ENCODE data around the gene C15orf62. TPM values are rescaled to one million over a fixed set of nuclear protein-coding genes. Genes with fewer than 3 reads are reported as not detected.

C15orf62 gene
- total and polyA plus RNA-seq, 7 donors: 0.28 to 1.1 (median 0.69) TPM; not detected in 3

DNA sequence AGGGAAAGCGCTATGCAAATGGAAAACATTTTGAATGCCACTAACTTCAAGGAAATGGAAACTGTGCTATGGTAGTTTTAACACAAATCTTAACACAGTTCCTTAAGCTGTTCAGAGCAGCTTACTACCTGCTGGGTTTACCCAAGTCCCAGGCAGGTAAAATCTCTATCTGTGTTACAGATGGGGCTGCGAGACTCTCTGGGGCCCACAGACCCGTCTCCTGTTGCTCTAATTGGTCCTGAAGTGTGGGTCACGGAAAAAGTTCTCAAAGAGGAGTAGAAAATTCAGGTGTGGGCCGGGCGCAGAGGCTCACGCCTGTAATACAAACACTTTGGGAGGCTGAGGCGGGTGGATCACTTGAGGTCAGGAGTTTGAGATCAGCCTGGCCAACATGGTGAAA, 20.2 kb downstream of the C15orf62 start:
- DNase-seq: no peak
- Histone ChIP-seq H3K4me1 (peaks cover 0 to 10% (median 3%) of the 10 kb centered on the region in 4 donors), H3K36me3 (peaks cover 0 to 20% (median 1%) of the 10 kb centered on the region in 4 donors), H3K27ac (no peak overlapping the region), H3K9me3 (no peaks in the 10 kb centered on the region), H3K4me3 (no peak overlapping the region), H3K27me3 (no peaks in the 10 kb centered on the region)
- intact Hi-C loops (cut with DNase I): no loop called here
- 89 to 90% methylated on average over 8 of the region's 8 CpGs for WGBS, 2 donors
- TF ChIP-seq POLR2AphosphoS5 (IDR thresholded peaks at IDR 0.05): no peak
- TF ChIP-seq POLR2A (IDR thresholded peaks at IDR 0.05): no peak
- TF ChIP-seq EP300 (IDR thresholded peaks at IDR 0.05): no peak

DNA sequence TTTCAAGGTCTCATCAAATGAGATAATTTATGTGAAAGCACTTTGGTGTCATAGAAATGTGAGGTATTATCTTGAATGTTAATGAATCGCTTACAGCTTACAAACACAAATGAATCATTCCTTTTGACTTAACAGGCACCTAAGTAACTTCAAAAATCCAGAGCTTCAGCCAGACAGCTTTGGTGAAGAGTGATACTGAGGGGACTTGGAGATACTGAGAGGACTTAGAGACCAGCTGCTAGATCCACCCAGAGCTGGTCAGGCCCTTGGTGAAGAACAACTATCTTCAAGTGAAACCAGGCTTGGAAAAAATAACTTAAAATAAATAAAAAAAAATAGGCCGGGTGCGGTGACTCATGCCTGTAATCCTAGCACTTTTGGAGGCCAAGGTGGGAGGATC, 20.9 kb downstream of the C15orf62 start:
- WGBS, 2 donors: 69 to 81% methylated on average over 3 of the region's 3 CpGs
- DNase-seq: no peak
- Histone ChIP-seq H3K36me3 (peaks cover 0 to 20% (median 1%) of the 10 kb centered on the region in 4 donors), H3K27ac (no peak overlapping the region), H3K4me1 (peaks cover 0 to 10% (median 2%) of the 10 kb centered on the region in 4 donors), H3K27me3 (no peaks in the 10 kb centered on the region), H3K4me3 (no peak overlapping the region), H3K9me3 (no peaks in the 10 kb centered on the region)
- TF ChIP-seq POLR2A (IDR thresholded peaks at IDR 0.05) (no peak), POLR2AphosphoS5 (IDR thresholded peaks at IDR 0.05) (no peak)
- intact Hi-C loops (cut with DNase I): no loop called here

DNA sequence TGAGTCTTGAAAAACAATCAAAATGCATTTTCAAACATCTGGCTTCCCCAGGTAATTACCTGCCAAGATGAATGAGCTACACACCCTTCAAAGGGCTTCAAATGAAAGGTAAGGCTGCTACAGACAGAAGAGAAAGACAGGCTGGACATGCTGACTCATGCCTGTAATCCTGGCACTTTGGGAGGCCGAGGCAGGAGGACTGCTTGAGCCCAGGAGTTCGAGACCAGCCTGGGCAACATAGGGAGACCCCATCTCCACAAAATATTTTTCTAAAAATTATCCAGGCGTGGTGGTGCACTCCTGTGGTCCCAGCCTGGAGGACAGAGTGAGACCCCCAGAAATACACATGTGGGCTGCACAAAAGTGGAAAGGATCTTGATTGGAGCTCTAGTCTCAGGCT, 22.6 kb downstream of the C15orf62 start:
- TF ChIP-seq, protein P1, sequence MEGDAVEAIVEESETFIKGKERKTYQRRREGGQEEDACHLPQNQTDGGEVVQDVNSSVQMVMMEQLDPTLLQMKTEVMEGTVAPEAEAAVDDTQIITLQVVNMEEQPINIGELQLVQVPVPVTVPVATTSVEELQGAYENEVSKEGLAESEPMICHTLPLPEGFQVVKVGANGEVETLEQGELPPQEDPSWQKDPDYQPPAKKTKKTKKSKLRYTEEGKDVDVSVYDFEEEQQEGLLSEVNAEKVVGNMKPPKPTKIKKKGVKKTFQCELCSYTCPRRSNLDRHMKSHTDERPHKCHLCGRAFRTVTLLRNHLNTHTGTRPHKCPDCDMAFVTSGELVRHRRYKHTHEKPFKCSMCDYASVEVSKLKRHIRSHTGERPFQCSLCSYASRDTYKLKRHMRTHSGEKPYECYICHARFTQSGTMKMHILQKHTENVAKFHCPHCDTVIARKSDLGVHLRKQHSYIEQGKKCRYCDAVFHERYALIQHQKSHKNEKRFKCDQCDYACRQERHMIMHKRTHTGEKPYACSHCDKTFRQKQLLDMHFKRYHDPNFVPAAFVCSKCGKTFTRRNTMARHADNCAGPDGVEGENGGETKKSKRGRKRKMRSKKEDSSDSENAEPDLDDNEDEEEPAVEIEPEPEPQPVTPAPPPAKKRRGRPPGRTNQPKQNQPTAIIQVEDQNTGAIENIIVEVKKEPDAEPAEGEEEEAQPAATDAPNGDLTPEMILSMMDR (IDR thresholded peaks at IDR 0.05): no peak
- no peak for TF ChIP-seq EP300 (IDR thresholded peaks at IDR 0.05)
- no peak for TF ChIP-seq POLR2A (IDR thresholded peaks at IDR 0.05)
- no peak for TF ChIP-seq POLR2AphosphoS5 (IDR thresholded peaks at IDR 0.05)
- Histone ChIP-seq H3K4me3 (no peak overlapping the region), H3K36me3 (peaks cover 0 to 20% (median 1%) of the 10 kb centered on the region in 4 donors), H3K9me3 (no peaks in the 10 kb centered on the region), H3K27me3 (no peaks in the 10 kb centered on the region), H3K27ac (no peak overlapping the region), H3K4me1 (peaks cover 0 to 4% (median 1%) of the 10 kb centered on the region in 4 donors)
- no peak for DNase-seq
- 80% methylated on average over 3 of the region's 3 CpGs for WGBS, 2 donors
- intact Hi-C loops (cut with DNase I): no loop called here

DNA sequence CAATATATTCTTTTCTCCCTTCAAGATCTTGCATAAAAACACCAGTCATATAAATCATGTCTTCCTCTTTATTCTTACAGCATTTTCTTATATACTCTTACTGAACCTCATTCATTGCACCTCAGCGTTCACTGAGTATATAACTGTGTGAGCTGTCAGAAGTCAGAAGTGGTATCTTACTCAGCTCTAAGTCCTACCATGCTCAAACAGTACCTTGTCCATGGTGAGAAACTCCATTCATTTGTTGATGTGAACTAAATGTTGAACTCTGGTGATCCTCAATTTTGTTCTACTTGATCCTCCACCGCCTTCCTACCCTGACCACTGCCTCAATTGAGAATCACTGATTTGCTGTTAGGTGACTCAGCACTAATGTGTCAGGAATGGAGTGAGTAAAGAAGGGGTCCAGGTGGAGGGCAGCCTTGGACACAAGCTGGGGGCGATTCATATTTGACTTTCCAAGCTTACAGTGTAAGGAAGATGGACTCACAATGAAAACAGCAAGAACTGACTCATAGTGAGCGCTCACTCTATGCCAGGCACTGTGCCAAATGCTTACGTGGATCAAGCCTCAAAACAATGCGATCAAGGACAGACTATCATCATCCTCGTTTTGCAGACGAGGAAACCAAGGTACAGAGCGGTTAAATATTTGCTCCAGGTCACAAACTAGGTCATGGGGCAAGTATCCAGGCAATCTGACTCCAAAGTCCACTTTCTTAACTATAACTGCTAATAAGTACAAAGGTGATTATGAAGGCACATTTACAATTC, 23.6 kb downstream of the C15orf62 start:
- WGBS, 2 donors: 28 to 77% methylated on average over 9 of the region's 9 CpGs
- no peak for DNase-seq
- Histone ChIP-seq H3K27ac (no peak overlapping the region), H3K4me1 (peaks cover 0 to 4% (median 0%) of the 10 kb centered on the region in 4 donors), H3K27me3 (no peaks in the 10 kb centered on the region), H3K9me3 (no peaks in the 10 kb centered on the region), H3K4me3 (no peak overlapping the region), H3K36me3 (peaks cover 0 to 21% (median 1%) of the 10 kb centered on the region in 4 donors)
- intact Hi-C loops (cut with DNase I): no loop called here
- TF ChIP-seq, protein P1 (IDR thresholded peaks at IDR 0.05): no peak
- TF ChIP-seq POLR2A (IDR thresholded peaks at IDR 0.05) (no peak), POLR2AphosphoS5 (IDR thresholded peaks at IDR 0.05) (no peak), EP300 (IDR thresholded peaks at IDR 0.05) (no peak)

DNA sequence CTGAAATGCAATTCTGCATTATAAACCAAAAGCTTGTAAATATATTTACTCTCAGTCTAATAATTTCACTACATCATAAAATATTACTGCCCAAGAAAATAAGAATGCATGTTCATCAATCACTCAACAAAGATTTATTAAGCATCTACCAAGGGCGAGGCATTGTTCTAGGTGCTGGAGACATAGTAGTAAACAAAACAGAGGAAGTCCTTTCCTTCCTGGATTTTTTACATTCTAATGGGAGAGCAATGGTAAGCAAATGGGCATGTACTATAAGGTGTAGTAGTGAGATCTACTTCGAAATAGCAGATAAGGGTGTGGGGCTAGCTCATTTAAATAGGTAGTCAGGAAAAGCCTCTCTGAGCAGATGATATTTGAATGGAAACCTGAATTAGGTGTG, 26.3 kb downstream of the C15orf62 start:
- Histone ChIP-seq H3K4me1 (peaks cover 0 to 4% (median 0%) of the 10 kb centered on the region in 4 donors), H3K36me3 (peaks cover 0 to 21% (median 1%) of the 10 kb centered on the region in 4 donors), H3K9me3 (no peaks in the 10 kb centered on the region), H3K27ac (no peak overlapping the region), H3K27me3 (no peaks in the 10 kb centered on the region), H3K4me3 (no peak overlapping the region)
- 66 to 80% methylated on average over 2 of the region's 2 CpGs for WGBS, 2 donors
- no peak for DNase-seq
- TF ChIP-seq EP300 (IDR thresholded peaks at IDR 0.05) (no peak), POLR2AphosphoS5 (IDR thresholded peaks at IDR 0.05) (no peak), POLR2A (IDR thresholded peaks at IDR 0.05) (no peak)
- TF ChIP-seq, protein P1 (IDR thresholded peaks at IDR 0.05): no peak
- intact Hi-C loops (cut with DNase I): no loop called here
